ENCODE measurements around the gene GBX1. TPM values are rescaled to one million over a fixed set of nuclear protein-coding genes. Genes with fewer than 3 reads are reported as not detected.

GBX1 gene
- total and polyA plus RNA-seq, 4 donors: not detected

GRCh38 chr7:151131592-151132293 lies 35.8 kb downstream of the GBX1 start:
- Histone ChIP-seq H3K27ac (ENCODE audit: low read depth in 1 of 2, low read length in 1 of 2) (no peak overlapping the region), H3K27me3 (ENCODE audit: control insufficient read depth in 3 of 3, insufficient read depth in 3 of 3, low read length in 2 of 3) (no peaks in the 10 kb centered on the region), H3K9me3 (ENCODE audit: control insufficient read depth in 4 of 4, insufficient read depth in 3 of 4, low read length in 3 of 4) (peaks cover 0 to 4% (median 0%) of the 10 kb centered on the region in 4 donors), H3K9ac (ENCODE audit: insufficient read depth in 1 of 2, low read length in 2 of 2) (no peak overlapping the region), H3K4me3 (no peak overlapping the region), H3K36me3 (ENCODE audit: control insufficient read depth in 4 of 4, insufficient read depth in 4 of 4, low read length in 4 of 4) (peaks cover 0 to 90% (median 35%) of the 10 kb centered on the region in 4 donors), H3K4me1 (ENCODE audit: control insufficient read depth in 5 of 5, insufficient read depth in 5 of 5, low read length in 5 of 5) (peaks cover 0 to 14% (median 0%) of the 10 kb centered on the region in 5 donors)
- WGBS, 2 donors: 79 to 81% methylated on average over 19 of the region's 19 CpGs
- TF ChIP-seq, protein P1, sequence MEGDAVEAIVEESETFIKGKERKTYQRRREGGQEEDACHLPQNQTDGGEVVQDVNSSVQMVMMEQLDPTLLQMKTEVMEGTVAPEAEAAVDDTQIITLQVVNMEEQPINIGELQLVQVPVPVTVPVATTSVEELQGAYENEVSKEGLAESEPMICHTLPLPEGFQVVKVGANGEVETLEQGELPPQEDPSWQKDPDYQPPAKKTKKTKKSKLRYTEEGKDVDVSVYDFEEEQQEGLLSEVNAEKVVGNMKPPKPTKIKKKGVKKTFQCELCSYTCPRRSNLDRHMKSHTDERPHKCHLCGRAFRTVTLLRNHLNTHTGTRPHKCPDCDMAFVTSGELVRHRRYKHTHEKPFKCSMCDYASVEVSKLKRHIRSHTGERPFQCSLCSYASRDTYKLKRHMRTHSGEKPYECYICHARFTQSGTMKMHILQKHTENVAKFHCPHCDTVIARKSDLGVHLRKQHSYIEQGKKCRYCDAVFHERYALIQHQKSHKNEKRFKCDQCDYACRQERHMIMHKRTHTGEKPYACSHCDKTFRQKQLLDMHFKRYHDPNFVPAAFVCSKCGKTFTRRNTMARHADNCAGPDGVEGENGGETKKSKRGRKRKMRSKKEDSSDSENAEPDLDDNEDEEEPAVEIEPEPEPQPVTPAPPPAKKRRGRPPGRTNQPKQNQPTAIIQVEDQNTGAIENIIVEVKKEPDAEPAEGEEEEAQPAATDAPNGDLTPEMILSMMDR (IDR thresholded peaks at IDR 0.05; ENCODE audit: control extremely low read depth, extremely low read depth): no peak
- ATAC-seq (ENCODE audit: insufficient read depth, low FRiP score): no peak
- DNase-seq: peak; percentile 89 to 93 (median 91)

DNA sequence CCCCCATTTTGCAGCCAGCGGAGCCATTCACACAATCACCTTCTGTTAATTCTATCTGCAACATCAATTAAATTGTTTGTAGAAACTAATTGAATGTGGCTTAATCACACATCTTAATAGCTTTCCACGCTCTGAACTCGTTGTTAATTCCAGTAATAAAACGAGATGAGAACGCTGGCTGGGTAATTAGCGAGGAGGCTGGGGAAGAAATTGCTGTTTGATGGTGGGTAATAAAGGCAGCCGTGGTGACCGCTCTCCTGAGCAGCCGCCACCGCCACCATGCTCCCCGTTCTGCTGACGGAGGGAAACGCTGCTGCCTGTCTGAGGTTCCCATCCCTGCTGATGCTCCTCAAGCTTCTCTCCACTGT lies 36.3 kb downstream of the GBX1 start:
- Histone ChIP-seq H3K36me3 (ENCODE audit: control insufficient read depth in 4 of 4, insufficient read depth in 4 of 4, low read length in 4 of 4) (peaks cover 0 to 89% (median 32%) of the 10 kb centered on the region in 4 donors), H3K9ac (ENCODE audit: insufficient read depth in 1 of 2, low read length in 2 of 2) (no peak overlapping the region), H3K4me3 (no peak overlapping the region), H3K9me3 (ENCODE audit: control insufficient read depth in 4 of 4, insufficient read depth in 3 of 4, low read length in 3 of 4) (peaks cover 0 to 4% (median 0%) of the 10 kb centered on the region in 4 donors), H3K27me3 (ENCODE audit: control insufficient read depth in 3 of 3, insufficient read depth in 3 of 3, low read length in 2 of 3) (no peaks in the 10 kb centered on the region), H3K4me1 (ENCODE audit: control insufficient read depth in 5 of 5, insufficient read depth in 5 of 5, low read length in 5 of 5) (peaks cover 0 to 14% (median 0%) of the 10 kb centered on the region in 5 donors), H3K27ac (ENCODE audit: low read depth in 1 of 2, low read length in 1 of 2) (no peak overlapping the region)
- DNase-seq (no peak), ATAC-seq (ENCODE audit: insufficient read depth, low FRiP score) (no peak)
- TF ChIP-seq, protein P1 (IDR thresholded peaks at IDR 0.05; ENCODE audit: control extremely low read depth, extremely low read depth): no peak
- 92% methylated on average over 13 of the region's 13 CpGs for WGBS, 2 donors

DNA sequence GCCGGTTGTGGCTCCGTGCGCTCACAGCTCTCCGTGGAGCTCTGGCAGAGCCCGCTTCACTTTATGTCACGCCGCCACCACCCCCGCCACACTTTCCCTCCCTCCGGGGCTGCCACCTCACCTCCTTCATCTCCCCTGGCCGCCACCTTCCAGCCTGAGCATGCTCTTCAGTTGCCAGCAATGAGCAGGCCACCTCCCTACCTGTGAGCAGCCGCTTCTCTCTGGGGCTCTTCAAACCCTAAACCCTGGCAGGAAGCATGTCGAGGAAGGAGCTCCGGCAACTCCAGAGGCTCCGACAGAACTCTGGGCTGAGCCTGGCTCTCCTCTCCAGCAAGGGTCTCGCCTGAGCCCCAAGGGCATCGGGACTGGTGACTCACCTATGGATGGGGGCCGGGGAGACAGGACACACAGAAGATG lies 36.7 kb downstream of the GBX1 start:
- Histone ChIP-seq H3K4me1 (ENCODE audit: control insufficient read depth in 5 of 5, insufficient read depth in 5 of 5, low read length in 5 of 5) (peaks cover 0 to 14% (median 2%) of the 10 kb centered on the region in 5 donors), H3K27me3 (ENCODE audit: control insufficient read depth in 3 of 3, insufficient read depth in 3 of 3, low read length in 2 of 3) (no peaks in the 10 kb centered on the region), H3K36me3 (ENCODE audit: control insufficient read depth in 4 of 4, insufficient read depth in 4 of 4, low read length in 4 of 4) (peaks cover 0 to 84% (median 30%) of the 10 kb centered on the region in 4 donors), H3K9ac (ENCODE audit: insufficient read depth in 1 of 2, low read length in 2 of 2) (no peak overlapping the region), H3K9me3 (ENCODE audit: control insufficient read depth in 4 of 4, insufficient read depth in 3 of 4, low read length in 3 of 4) (peaks cover 0 to 4% (median 0%) of the 10 kb centered on the region in 4 donors), H3K4me3 (no peak overlapping the region), H3K27ac (ENCODE audit: low read depth in 1 of 2, low read length in 1 of 2) (no peak overlapping the region)
- 94% methylated on average over 17 of the region's 17 CpGs for WGBS, 2 donors
- DNase-seq: no peak
- no peak for ATAC-seq (ENCODE audit: insufficient read depth, low FRiP score)
- TF ChIP-seq, protein P1 (IDR thresholded peaks at IDR 0.05; ENCODE audit: control extremely low read depth, extremely low read depth): no peak
